OCI-LY3 (cell line): ENCODE measurements around the gene EMILIN2.

ENCODE experiments used
- CTCF ChIP-seq: fragments of 200-600, 300-600 bp; sonication (generic); IDR thresholded peaks from 2 replicates; pipeline ENCODE4 v1.5.1; 2014; ENCODE audit warnings: antibody characterized with exemption, low read length, low read depth
- EZH2phosphoT487 ChIP-seq: fragments of 200-600 bp; shearing (Covaris generic); IDR thresholded peaks from 2 replicates; pipeline ENCODE4 v1.6.1; 2018; ENCODE audit warnings: antibody characterized with exemption, mixed run types, low read depth

- TF ChIP-seq CTCF (no peak), EZH2phosphoT487 (no peak)
These were observed 87.2 kb downstream of the EMILIN2 start for GRCh38 chr18:2933995-2934394.
